Retinal pigment epithelial cell (primary cell): Measurements from ENCODE around the gene TRABD2A.

Experiments used
- DNase-seq: peaks from one replicate; pipeline ENCODE4 v3.0.0-alpha.2; 2010; ENCODE audit warnings: low read depth
- H3K4me3 ChIP-seq: 2 replicates; pipeline ENCODE4 v1.5.1; 2011; ENCODE audit warnings: mild to moderate bottlenecking, low read length, control low read depth, moderate library complexity
- TF ChIP-seq, protein P1 (sequence below): conservative IDR thresholded peaks from 2 replicates; pipeline ENCODE4 v1.5.1; 2011; ENCODE audit warnings: low read depth, low read length, control low read depth, inconsistent platforms

The TRABD2A gene

DNA sequence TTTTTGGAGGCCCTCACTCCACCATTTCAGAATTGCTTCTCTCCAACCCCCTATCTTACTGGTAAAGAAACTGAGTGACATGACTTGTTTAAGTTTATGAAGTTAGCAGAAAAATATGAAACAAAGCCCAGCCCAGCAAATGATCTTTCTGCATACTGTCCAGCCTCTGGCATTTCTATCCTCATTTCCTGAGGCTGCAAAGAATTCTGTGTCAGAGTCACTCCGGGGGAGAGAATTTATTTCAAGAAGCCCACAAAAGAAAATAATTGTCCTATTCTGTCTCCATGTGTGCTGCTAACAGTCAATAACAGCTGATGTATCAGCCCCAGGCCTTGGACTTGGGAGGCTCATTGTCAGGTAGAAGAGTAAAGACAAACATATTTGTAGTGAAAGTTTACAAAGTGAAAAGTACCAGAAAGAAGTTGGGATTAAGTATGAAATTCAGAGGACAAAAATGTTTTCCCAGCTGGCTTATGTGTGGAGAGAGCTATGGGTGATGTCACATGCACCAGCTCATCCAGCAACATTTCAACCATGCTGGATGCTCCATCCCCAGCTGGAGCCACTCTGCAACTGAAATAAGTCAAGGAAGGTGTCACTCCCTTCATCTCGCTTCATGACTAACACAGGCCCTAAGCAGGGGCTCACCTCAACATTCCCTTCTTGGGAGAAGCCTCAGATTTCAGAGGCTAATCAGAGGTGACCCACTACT lies 42.3 kb downstream of the TRABD2A start:
- DNase-seq: no peak
- TF ChIP-seq, protein P1, sequence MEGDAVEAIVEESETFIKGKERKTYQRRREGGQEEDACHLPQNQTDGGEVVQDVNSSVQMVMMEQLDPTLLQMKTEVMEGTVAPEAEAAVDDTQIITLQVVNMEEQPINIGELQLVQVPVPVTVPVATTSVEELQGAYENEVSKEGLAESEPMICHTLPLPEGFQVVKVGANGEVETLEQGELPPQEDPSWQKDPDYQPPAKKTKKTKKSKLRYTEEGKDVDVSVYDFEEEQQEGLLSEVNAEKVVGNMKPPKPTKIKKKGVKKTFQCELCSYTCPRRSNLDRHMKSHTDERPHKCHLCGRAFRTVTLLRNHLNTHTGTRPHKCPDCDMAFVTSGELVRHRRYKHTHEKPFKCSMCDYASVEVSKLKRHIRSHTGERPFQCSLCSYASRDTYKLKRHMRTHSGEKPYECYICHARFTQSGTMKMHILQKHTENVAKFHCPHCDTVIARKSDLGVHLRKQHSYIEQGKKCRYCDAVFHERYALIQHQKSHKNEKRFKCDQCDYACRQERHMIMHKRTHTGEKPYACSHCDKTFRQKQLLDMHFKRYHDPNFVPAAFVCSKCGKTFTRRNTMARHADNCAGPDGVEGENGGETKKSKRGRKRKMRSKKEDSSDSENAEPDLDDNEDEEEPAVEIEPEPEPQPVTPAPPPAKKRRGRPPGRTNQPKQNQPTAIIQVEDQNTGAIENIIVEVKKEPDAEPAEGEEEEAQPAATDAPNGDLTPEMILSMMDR: no peak
- no peak overlapping the region for H3K4me3 ChIP-seq

DNA sequence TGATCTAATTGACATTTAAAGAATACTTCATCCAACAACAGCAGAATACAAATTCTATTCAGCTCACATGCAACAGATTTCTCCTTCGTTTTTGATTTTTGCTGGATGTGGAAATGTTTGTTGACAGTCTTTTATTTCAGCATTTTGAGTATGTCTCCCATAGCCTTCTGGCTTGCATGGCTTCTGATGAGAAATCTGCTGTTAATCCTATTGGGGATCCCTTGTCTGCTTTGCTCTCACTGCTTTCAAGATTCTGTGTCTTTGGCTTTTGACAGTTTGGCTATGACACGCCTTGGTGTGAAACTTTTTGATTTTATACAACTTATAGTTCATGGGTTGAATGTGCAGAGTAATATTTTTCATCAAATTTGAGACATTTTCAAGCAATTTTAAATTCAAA lies 44.7 kb downstream of the TRABD2A start:
- H3K4me3 ChIP-seq: no peak overlapping the region
- TF ChIP-seq, protein P1: no peak
- no peak for DNase-seq

DNA sequence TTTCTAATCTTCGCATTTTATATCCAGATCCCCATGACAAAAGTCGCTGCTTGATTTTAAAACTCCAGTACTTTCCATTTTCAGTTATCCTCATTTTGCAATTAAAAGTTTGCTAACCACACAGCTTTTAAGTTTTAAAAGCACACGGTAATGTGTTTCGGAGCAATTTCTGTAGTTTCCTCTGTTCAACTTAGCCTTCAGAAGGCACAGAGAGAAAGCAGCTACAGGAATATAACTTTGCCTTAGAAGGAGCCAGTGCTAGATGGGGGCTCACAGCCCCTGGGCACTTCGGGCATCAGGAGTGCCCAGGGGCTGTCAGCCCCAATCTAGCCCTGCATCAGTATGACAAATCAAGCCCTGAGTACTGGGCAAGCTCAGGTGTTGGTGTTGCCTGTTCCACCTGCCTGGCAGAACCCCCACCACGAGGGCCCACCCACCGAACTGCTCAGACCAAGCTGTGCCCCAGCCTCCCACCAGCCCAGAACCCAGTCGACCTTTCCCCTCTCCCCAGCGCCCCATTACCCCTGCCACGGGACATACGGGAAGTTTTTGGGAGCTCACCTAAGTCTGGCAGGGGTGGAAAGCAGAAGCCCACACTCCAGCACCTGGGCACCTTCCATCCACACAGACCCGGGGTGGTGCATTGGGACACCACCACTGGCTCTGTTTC lies 47.3 kb downstream of the TRABD2A start:
- DNase-seq: no peak
- TF ChIP-seq, protein P1: no peak
- no peak overlapping the region for H3K4me3 ChIP-seq

DNA sequence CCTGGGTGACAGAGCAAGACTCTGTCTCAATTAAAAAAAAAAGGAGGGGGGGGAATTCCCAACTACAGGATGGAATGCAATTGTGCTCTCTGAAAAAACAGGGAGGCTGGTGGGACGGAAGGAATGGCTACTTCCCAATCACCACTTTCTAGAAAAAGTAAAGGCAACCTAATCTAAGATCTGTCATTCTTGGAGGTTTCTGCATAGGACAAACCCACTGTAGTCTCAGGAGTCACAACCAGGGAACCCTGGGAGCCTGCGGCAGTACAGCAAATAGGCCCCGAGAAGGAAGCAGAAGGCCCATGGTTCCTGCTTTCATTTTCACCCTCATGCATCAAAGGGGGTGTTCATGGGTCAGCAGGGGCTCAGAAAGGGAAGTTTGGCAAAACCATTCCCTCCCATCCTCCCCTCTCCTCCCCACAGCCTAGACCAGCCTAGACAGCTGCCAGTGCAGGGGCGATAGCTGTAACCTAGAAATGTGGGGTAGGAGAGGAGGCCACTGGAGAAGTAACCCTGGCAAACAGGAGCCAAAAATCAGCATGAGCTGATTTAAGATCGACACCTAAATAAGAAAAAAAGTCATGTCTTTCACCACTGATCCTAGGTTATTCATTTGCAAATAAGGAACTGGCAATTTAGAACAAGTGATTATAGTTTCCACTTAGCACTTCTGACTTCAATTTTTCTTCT lies 48.0 kb downstream of the TRABD2A start:
- TF ChIP-seq, protein P1: no peak
- no peak overlapping the region for H3K4me3 ChIP-seq
- DNase-seq: no peak

DNA sequence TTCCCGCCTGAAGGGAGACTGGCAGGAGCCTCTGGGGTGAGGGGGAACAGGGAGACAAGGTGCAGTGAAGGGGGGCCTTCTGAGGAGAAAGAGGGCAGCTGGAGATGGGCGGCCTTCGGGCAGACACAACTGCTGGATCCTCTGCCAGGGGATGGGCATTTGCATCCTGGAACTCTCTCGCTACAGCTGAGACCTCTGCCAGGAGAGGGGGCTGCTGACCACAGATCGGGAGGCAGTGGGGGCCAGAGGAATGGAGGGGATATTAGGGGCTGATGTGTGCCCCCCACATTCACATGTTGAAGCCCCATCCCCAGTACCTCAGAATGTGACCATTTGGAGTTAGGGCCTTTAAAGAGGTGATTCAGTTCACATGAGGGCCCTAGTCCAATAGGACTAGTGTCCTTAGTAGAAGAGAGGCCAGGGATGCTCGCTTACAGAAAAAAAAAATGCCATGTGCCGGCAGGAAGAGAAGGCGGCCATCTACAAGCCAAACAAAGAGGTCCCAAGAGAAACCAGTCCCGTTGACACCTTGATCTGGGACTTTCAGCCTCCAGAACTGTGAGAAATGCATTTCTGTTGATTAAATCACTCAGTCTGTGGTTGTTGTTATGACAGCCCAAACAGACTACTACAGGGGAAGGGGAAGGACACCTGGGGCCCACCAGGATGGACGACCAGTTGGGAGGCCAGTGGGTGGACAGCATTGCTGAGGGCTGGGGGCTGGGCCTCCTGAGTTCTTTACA lies 50.0 kb downstream of the TRABD2A start:
- TF ChIP-seq, protein P1: no peak
- H3K4me3 ChIP-seq: no peak overlapping the region
- DNase-seq: no peak

DNA sequence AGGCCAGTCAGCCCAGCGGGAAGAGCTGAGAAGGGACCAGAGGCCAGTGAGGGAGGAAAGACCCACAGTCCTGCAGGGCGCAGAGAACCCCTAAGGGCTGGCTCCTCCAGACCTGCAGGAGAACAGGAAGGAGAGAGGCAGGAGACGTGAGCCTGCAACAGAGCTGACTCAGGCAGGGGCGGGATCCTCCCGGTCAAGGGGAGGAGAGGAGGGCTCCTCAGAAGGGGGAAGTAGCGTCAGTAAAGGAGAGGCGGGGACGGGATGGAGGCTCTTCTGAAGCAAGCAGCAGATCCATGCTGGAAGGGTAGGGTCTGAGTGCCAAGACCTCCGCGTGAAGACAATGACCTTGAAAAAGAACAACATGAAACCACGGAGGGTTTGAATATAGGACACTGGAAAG lies 50.8 kb downstream of the TRABD2A start:
- TF ChIP-seq, protein P1: no peak
- no peak overlapping the region for H3K4me3 ChIP-seq
- DNase-seq: no peak
